ENCODE data around the gene C1GALT1. TPM values are rescaled to one million over a fixed set of nuclear protein-coding genes. Genes with fewer than 3 reads are reported as not detected.

The C1GALT1 gene
- total and polyA plus RNA-seq, 9 of the 15 experiments (the other 6 are each of a cell fraction or from before 2014, with no cell fraction given), result 5.0 to 33.2 (median 24.1) TPM

GRCh38 chr7:7182156-7183060, at the start of gene C1GALT1 (continued):
- no peak for TF ChIP-seq SMAD2 (IDR thresholded peaks at IDR 0.05; ENCODE audit: low read depth, low read length)
- 0 out of 4 replicates have a peak, but pooled peaks of 1 of the 2 experiments have one; percentile 28 for TF ChIP-seq UBTF (IDR thresholded peaks at IDR 0.05; ENCODE audit: borderline replicate concordance in 1 of 2, low read depth in 2 of 2, low read length in 2 of 2)
- no peak for TF ChIP-seq E2F8 (IDR thresholded peaks at IDR 0.05; ENCODE audit: low read depth, partially characterized antibody)
- 0 out of 2 replicates have a peak, but pooled peaks have one; percentile 43 for TF ChIP-seq PRMT5 (CRISPR knock-in tag; IDR thresholded peaks at IDR 0.05)
- peak; percentile 91 for TF ChIP-seq PRDM10 (IDR thresholded peaks at IDR 0.05; ENCODE audit: partially characterized antibody)
- TF ChIP-seq TFAP4 (CRISPR knock-in tag; IDR thresholded peaks at IDR 0.05; ENCODE audit: borderline replicate concordance), result peak; percentile 83
- no peak for TF ChIP-seq CEBPZ (IDR thresholded peaks at IDR 0.05; ENCODE audit: borderline replicate concordance, low read depth, low read length)
- no peak for TF ChIP-seq TRIM28 (IDR thresholded peaks at IDR 0.05)
- TF ChIP-seq CBX3 (IDR thresholded peaks at IDR 0.05; ENCODE audit: borderline replicate concordance in 1 of 2, low read length in 2 of 2), result 0 out of 3 replicates have a peak, but pooled peaks of 1 of the 2 experiments have one; percentile 32

Measured in K562 (cell line).